Esophagus squamous epithelium (tissue), 5 donors: ENCODE measurements around the gene CDK1. TPM values are rescaled to one million over a fixed set of nuclear protein-coding genes. Genes with fewer than 3 reads are reported as not detected.

ENCODE experiments used
- DNase-seq: peaks from one replicate; lab custom pipeline; 2025; lab: John Stamatoyannopoulos, UW
- H3K27ac ChIP-seq, 4 donors: fragments of 200-600 bp; sonication (generic); one replicate each; pipeline ENCODE4 v1.5.1; 2016 to 2019; ENCODE audit warnings: mild to moderate bottlenecking in 1 of 4
- H3K27me3 ChIP-seq, 4 donors: fragments of 200-600 bp; sonication (generic); 1 replicate in 3 of 4; 2 replicates in 1 of 4; pipeline versions ENCODE4 v1.5.1 to v1.6.0; 2017 to 2021; ENCODE audit warnings: antibody characterized with exemption in 1 of 4
- H3K36me3 ChIP-seq, 3 donors: fragments of 200-600 bp; sonication (generic); one replicate each; pipeline ENCODE4 v1.5.1; 2016 to 2019
- H3K4me1 ChIP-seq, 3 donors: fragments of 200-600 bp; sonication (generic); one replicate each; pipeline ENCODE4 v1.5.1; 2017 to 2019
- H3K4me3 ChIP-seq, 4 donors: fragments of 200-600 bp; sonication (generic); 1 replicate in 3 of 4; 2 replicates in 1 of 4; pipeline ENCODE4 v1.5.1; 2016 to 2019; ENCODE audit warnings: mild to moderate bottlenecking in 2 of 4, moderate library complexity in 1 of 4
- H3K9me3 ChIP-seq, 3 donors: fragments of 200-600 bp; sonication (generic); one replicate each; pipeline ENCODE4 v1.5.1; 2016 to 2019
- CTCF ChIP-seq, 6 experiments: fragments of 450-650 bp in 4 of 6; fragments of 200-600 bp in 2 of 6; sonication (generic) in 2 of 6; IDR thresholded peaks; one replicate each; pipeline ENCODE4 v1.5.1; 2016 to 2019; ENCODE audit warnings: antibody characterized with exemption in 6 of 6, mild to moderate bottlenecking in 4 of 6, moderate library complexity in 4 of 6
- POLR2A ChIP-seq, 4 donors: fragments of 450-650 bp; IDR thresholded peaks; one replicate each; pipeline ENCODE4 v1.6.1; 2017; ENCODE audit warnings: antibody characterized with exemption in 4 of 4, mild to moderate bottlenecking in 4 of 4, moderate library complexity in 3 of 4
- WGBS, 2 donors: methylation state at CpG; one replicate each; pipeline ENCODE4 v1.1.5; 2018; 5-methylcytosine and 5-hydroxymethylcytosine counted together
- intact Hi-C: fragments of 100-400 bp; cut with DNase I; formaldehyde crosslinking; loops from one replicate; pipeline ENCODE4 v1.15.0; 2022
- total RNA-seq, 4 donors: library from RNA; depleted of rRNA; stranded (reverse); fragments of >200 nt; gene quantifications; one replicate each; pipeline ENCODE4 v1.1.0, GENCODE V29; 2016
- donor health status: DM: yes; HTN: yes; CAD: no.

Gene CDK1
- total RNA-seq, result 10 to 100 TPM; 10.2 to 50.4 (median 31.0) TPM

- TF ChIP-seq POLR2A (IDR thresholded peaks at IDR 0.05), result peak in 2 of 4 donors; percentile 46 to 60
- TF ChIP-seq CTCF (IDR thresholded peaks at IDR 0.05), result no peak
- Histone ChIP-seq H3K27ac (peak within 1 kb of the TSS; percentile 56 to 88 (median 69)), H3K4me1 (peaks cover 4 to 38% (median 4%) of the 10 kb centered on the region in 3 donors), H3K9me3 (no peaks in the 10 kb centered on the region), H3K27me3 (no peaks in the 10 kb centered on the region), H3K36me3 (no peaks in the 10 kb centered on the region), H3K4me3 (peak within 1 kb of the TSS; percentile 54 to 82 (median 74))
- WGBS, 2 donors, result 0 to 2% methylated on average over 12 to 13 of the region's 58 CpGs
- peak; percentile 71 for DNase-seq
- intact Hi-C loops, result no loop called here
Observed at GRCh38 chr10:60778214-60778970, at the start of gene CDK1. TSS of gene CDK1 (plus strand) at chr10:60778478. CDS start at chr10:60780166, 1,688 bp downstream.

- Histone ChIP-seq H3K9me3 (no peaks in the 10 kb centered on the region), H3K4me1 (peaks cover 3 to 40% (median 4%) of the 10 kb centered on the region in 3 donors), H3K4me3 (no peak overlapping the region), H3K27ac (no peak overlapping the region), H3K36me3 (no peaks in the 10 kb centered on the region), H3K27me3 (peaks cover 0 to 19% (median 0%) of the 10 kb centered on the region in 4 donors)
- no peak for DNase-seq
- no peak for TF ChIP-seq POLR2A (IDR thresholded peaks at IDR 0.05)
- no peak for TF ChIP-seq CTCF (IDR thresholded peaks at IDR 0.05)
- intact Hi-C loops, result no loop called here
Observed at GRCh38 chr10:60729106-60729505, 49.2 kb upstream of the CDK1 start.

GRCh38 chr10:60731134-60731885 lies 47.0 kb upstream of the CDK1 start:
- TF ChIP-seq POLR2A (IDR thresholded peaks at IDR 0.05) (peak in 1 of 4 donors; percentile 19), CTCF (IDR thresholded peaks at IDR 0.05) (no peak)
- H3K27me3 ChIP-seq, result peaks cover 0 to 30% (median 0%) of the 10 kb centered on the region in 4 donors
- H3K36me3 ChIP-seq, result no peaks in the 10 kb centered on the region
- peaks cover 4 to 56% (median 6%) of the 10 kb centered on the region in 3 donors for H3K4me1 ChIP-seq
- intact Hi-C loops, result no loop called here
- DNase-seq, result no peak
- H3K27ac ChIP-seq, result peak overlapping the region in 3 of 4 donors; percentile 84 to 96 (median 93)
- no peaks in the 10 kb centered on the region for H3K9me3 ChIP-seq
- peak overlapping the region; percentile 56 to 86 (median 78) for H3K4me3 ChIP-seq
- 20 to 47% methylated on average over 3 of the region's 3 CpGs for WGBS, 2 donors

- peaks cover 4 to 56% (median 6%) of the 10 kb centered on the region in 3 donors for H3K4me1 ChIP-seq
- no peaks in the 10 kb centered on the region for H3K9me3 ChIP-seq
- DNase-seq, result no peak
- WGBS, 2 donors, result 15 to 20% methylated on average over 17 to 20 of the region's 20 CpGs
- H3K27ac ChIP-seq, result peak overlapping the region; percentile 77 to 96 (median 88)
- no peak for TF ChIP-seq POLR2A (IDR thresholded peaks at IDR 0.05)
- no peak for TF ChIP-seq CTCF (IDR thresholded peaks at IDR 0.05)
- H3K36me3 ChIP-seq, result no peaks in the 10 kb centered on the region
- H3K27me3 ChIP-seq, result peaks cover 0 to 30% (median 0%) of the 10 kb centered on the region in 4 donors
- intact Hi-C loops, result no loop called here
- peak overlapping the region; percentile 56 to 86 (median 78) for H3K4me3 ChIP-seq
Observed at GRCh38 chr10:60732198-60732806, 46.0 kb upstream of the CDK1 start.
